ENCODE results near the gene POC1B. TPM values are rescaled to one million over a fixed set of nuclear protein-coding genes. Genes with fewer than 3 reads are reported as not detected.

Gene POC1B
- total RNA-seq, 4 donors from 2014 or later: 19.6 to 22.4 (median 20.0) TPM

GRCh38 chr12:89492883-89493282 lies 33.0 kb downstream of the POC1B start:
- WGBS: 93% methylated on average over 5 of the region's 5 CpGs
- peak; percentile 19 for DNase-seq (ENCODE audit: extremely low spot score)
- H3K4me3 ChIP-seq: no peak overlapping the region
- no peak overlapping the region for H3K27ac ChIP-seq (replicated peaks in 1 of 4)
- no peaks in the 10 kb centered on the region for H3K4me1 ChIP-seq
- no peaks in the 10 kb centered on the region for H3K9me3 ChIP-seq
- intact Hi-C loops (cut with DNase I): no loop called here
- TF ChIP-seq EP300 (IDR thresholded peaks at IDR 0.05): no peak
- no peak for TF ChIP-seq POLR2AphosphoS5 (IDR thresholded peaks at IDR 0.05)
- TF ChIP-seq POLR2A (IDR thresholded peaks at IDR 0.05; ENCODE audit: low read depth): no peak
- TF ChIP-seq, protein P1, sequence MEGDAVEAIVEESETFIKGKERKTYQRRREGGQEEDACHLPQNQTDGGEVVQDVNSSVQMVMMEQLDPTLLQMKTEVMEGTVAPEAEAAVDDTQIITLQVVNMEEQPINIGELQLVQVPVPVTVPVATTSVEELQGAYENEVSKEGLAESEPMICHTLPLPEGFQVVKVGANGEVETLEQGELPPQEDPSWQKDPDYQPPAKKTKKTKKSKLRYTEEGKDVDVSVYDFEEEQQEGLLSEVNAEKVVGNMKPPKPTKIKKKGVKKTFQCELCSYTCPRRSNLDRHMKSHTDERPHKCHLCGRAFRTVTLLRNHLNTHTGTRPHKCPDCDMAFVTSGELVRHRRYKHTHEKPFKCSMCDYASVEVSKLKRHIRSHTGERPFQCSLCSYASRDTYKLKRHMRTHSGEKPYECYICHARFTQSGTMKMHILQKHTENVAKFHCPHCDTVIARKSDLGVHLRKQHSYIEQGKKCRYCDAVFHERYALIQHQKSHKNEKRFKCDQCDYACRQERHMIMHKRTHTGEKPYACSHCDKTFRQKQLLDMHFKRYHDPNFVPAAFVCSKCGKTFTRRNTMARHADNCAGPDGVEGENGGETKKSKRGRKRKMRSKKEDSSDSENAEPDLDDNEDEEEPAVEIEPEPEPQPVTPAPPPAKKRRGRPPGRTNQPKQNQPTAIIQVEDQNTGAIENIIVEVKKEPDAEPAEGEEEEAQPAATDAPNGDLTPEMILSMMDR (IDR thresholded peaks at IDR 0.05): no peak
- no peaks in the 10 kb centered on the region for H3K27me3 ChIP-seq
- peaks cover 0 to 37% (median 21%) of the 10 kb centered on the region in 4 donors for H3K36me3 ChIP-seq

GRCh38 chr12:89490922-89491321 lies 34.9 kb downstream of the POC1B start:
- intact Hi-C loops (cut with DNase I): no loop called here
- peaks cover 0 to 54% (median 27%) of the 10 kb centered on the region in 4 donors for H3K36me3 ChIP-seq

DNA sequence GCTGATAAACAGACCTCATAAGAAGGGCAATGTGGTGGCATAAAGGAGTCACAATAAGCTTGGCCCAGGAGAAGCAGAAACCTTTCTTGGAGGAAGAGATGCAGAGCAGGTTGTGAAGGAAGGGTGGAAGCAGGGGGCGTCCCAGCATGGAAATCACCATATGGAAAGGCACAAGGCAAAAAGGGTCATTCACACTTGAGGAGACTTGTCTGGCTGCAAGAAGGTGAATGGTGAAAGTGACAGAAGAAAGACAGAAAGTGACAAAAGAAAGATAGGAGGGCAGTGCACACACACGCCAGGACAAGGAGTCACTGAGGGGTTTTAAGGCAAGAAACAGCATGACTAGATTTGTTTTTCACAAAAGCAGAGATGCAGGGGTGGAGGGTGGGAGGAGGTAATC lies 39.6 kb downstream of the POC1B start:
- DNase-seq (ENCODE audit: extremely low spot score): no peak
- intact Hi-C loops (cut with DNase I): no loop called here
- H3K9me3 ChIP-seq: no peaks in the 10 kb centered on the region
- H3K4me3 ChIP-seq: no peak overlapping the region
- peaks cover 0 to 51% (median 31%) of the 10 kb centered on the region in 4 donors for H3K36me3 ChIP-seq
- no peak overlapping the region for H3K27ac ChIP-seq (replicated peaks in 1 of 4)
- TF ChIP-seq POLR2A (IDR thresholded peaks at IDR 0.05; ENCODE audit: low read depth): no peak
- TF ChIP-seq, protein P1 (IDR thresholded peaks at IDR 0.05): no peak
- TF ChIP-seq POLR2AphosphoS5 (IDR thresholded peaks at IDR 0.05): no peak
- TF ChIP-seq EP300 (IDR thresholded peaks at IDR 0.05): no peak
- WGBS: 92% methylated on average over 2 of the region's 2 CpGs
- no peaks in the 10 kb centered on the region for H3K27me3 ChIP-seq
- no peaks in the 10 kb centered on the region for H3K4me1 ChIP-seq

More at GRCh38 chr12:89490922-89491321, 34.9 kb downstream of the POC1B start:
- no peaks in the 10 kb centered on the region for H3K4me1 ChIP-seq
- WGBS: 100% methylated on average over 1 of the region's 1 CpG
- no peaks in the 10 kb centered on the region for H3K9me3 ChIP-seq
- no peak overlapping the region for H3K27ac ChIP-seq (replicated peaks in 1 of 4)
- no peak for DNase-seq (ENCODE audit: extremely low spot score)
- H3K27me3 ChIP-seq: no peaks in the 10 kb centered on the region
- no peak overlapping the region for H3K4me3 ChIP-seq
- TF ChIP-seq POLR2A (IDR thresholded peaks at IDR 0.05; ENCODE audit: low read depth) (no peak), EP300 (IDR thresholded peaks at IDR 0.05) (no peak)
- TF ChIP-seq, protein P1 (IDR thresholded peaks at IDR 0.05): no peak

DNA sequence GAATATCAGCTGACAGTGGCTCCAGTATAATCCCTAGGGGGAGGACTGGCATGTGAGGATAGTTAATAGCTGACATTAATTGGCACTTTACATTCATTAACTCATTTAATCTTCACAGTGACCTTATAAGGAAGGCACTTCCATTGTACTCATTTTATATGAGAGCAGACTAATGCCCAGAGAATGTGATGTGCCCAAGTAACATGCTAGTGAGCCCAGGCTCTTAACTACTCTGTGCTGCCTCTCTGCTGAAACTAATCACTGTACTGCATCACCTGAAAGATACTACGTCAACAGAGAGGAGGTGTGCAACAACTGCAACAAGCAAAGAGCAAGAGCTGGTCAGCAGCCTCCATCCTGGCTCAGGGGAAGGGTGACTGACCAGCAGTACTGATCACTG lies 41.4 kb downstream of the POC1B start:
- intact Hi-C loops (cut with DNase I): no loop called here
- H3K9me3 ChIP-seq: no peaks in the 10 kb centered on the region
- peaks cover 0 to 33% (median 15%) of the 10 kb centered on the region in 4 donors for H3K36me3 ChIP-seq
- no peak for DNase-seq (ENCODE audit: extremely low spot score)
- 89% methylated on average over 1 of the region's 1 CpG for WGBS
- TF ChIP-seq POLR2AphosphoS5 (IDR thresholded peaks at IDR 0.05) (no peak), EP300 (IDR thresholded peaks at IDR 0.05) (no peak), POLR2A (IDR thresholded peaks at IDR 0.05; ENCODE audit: low read depth) (no peak)
- TF ChIP-seq, protein P1 (IDR thresholded peaks at IDR 0.05): no peak
- no peaks in the 10 kb centered on the region for H3K27me3 ChIP-seq
- no peak overlapping the region for H3K27ac ChIP-seq (replicated peaks in 1 of 4)
- H3K4me3 ChIP-seq: no peak overlapping the region
- H3K4me1 ChIP-seq: no peaks in the 10 kb centered on the region

Measured in esophagus muscularis mucosa (tissue), 4 donors.